Measurements from ENCODE around the gene KIF16B.

The KIF16B gene

GRCh38 chr20:16222859-16223411, 350.3 kb downstream of the KIF16B start:
- H3K27ac ChIP-seq, result no peak overlapping the region
- TF ChIP-seq ZFX (IDR thresholded peaks at IDR 0.05; ENCODE audit: borderline replicate concordance), result no peak
- no peak for TF ChIP-seq CTCF (IDR thresholded peaks at IDR 0.05)
